Measurements from ENCODE around the gene SKAP1. TPM values are rescaled to one million over a fixed set of nuclear protein-coding genes. Genes with fewer than 3 reads are reported as not detected.
"Not testable (repeated sequence)": the region's sequence is repeated elsewhere in the genome, so short reads cannot be mapped to it uniquely, and the experiment has no call there.

SKAP1 gene
- total RNA-seq, 4 donors from 2014 or later: 1.1 to 12.1 (median 1.8) TPM; not detected in 1

GRCh38 chr17:48453447-48453846, 23.4 kb upstream of the SKAP1 start:
- Histone ChIP-seq H3K27ac (no peak overlapping the region), H3K27me3 (peaks cover 41% of the 10 kb centered on the region), H3K9me3 (peaks cover 0 to 17% (median 0%) of the 10 kb centered on the region in 3 donors), H3K4me1 (peaks cover 0 to 9% (median 0%) of the 10 kb centered on the region in 3 donors), H3K4me3 (no peak overlapping the region), H3K36me3 (no peaks in the 10 kb centered on the region)
- no peak for TF ChIP-seq EP300 (IDR thresholded peaks at IDR 0.05)
- TF ChIP-seq POLR2AphosphoS5 (IDR thresholded peaks at IDR 0.05): no peak
- TF ChIP-seq POLR2A (IDR thresholded peaks at IDR 0.05): no peak
- ATAC-seq: no peak

- 67 to 71% methylated on average over 1 to 2 of the region's 2 CpGs for WGBS, 2 donors (ENCODE audit: low coverage in 1 of 2)
- no peak for ATAC-seq
Observed at GRCh38 chr17:48451489-48451888, 21.5 kb upstream of the SKAP1 start.

GRCh38 chr17:48449335-48449734, 19.3 kb upstream of the SKAP1 start:
- not testable (repeated sequence) for H3K36me3 ChIP-seq, H3K4me3 ChIP-seq, H3K4me1 ChIP-seq, ATAC-seq, H3K9me3 ChIP-seq, H3K27ac ChIP-seq
- peaks cover 27% of the 10 kb centered on the region for H3K27me3 ChIP-seq
- WGBS, 2 donors (ENCODE audit: low coverage in 1 of 2): 92 to 100% methylated on average over 2 to 3 of the region's 3 CpGs

More at GRCh38 chr17:48451489-48451888, 21.5 kb upstream of the SKAP1 start:
- no peak overlapping the region for H3K27ac ChIP-seq
- no peaks in the 10 kb centered on the region for H3K4me1 ChIP-seq
- TF ChIP-seq POLR2A (IDR thresholded peaks at IDR 0.05) (no peak), EP300 (IDR thresholded peaks at IDR 0.05) (no peak), POLR2AphosphoS5 (IDR thresholded peaks at IDR 0.05) (no peak), CTCF (IDR thresholded peaks at IDR 0.05) (no peak)
- H3K27me3 ChIP-seq: peaks cover 35% of the 10 kb centered on the region
- H3K36me3 ChIP-seq: no peaks in the 10 kb centered on the region
- H3K9me3 ChIP-seq: peaks cover 0 to 17% (median 0%) of the 10 kb centered on the region in 3 donors
- H3K4me3 ChIP-seq: no peak overlapping the region

GRCh38 chr17:48445248-48445620, 15.2 kb upstream of the SKAP1 start:
- Histone ChIP-seq H3K27ac (no peak overlapping the region), H3K36me3 (no peaks in the 10 kb centered on the region), H3K9me3 (no peaks in the 10 kb centered on the region), H3K27me3 (peaks cover 25% of the 10 kb centered on the region), H3K4me3 (no peak overlapping the region), H3K4me1 (no peaks in the 10 kb centered on the region)
- no peak for ATAC-seq
- TF ChIP-seq POLR2AphosphoS5 (IDR thresholded peaks at IDR 0.05): no peak
- no peak for TF ChIP-seq POLR2A (IDR thresholded peaks at IDR 0.05)
- TF ChIP-seq EP300 (IDR thresholded peaks at IDR 0.05): no peak
- TF ChIP-seq CTCF (IDR thresholded peaks at IDR 0.05): no peak
- 100% methylated on average over 1 of the region's 7 CpGs; no CpG with 5 or more reads in 1 of the 2 donors for WGBS, 2 donors (ENCODE audit: low coverage in 1 of 2)

GRCh38 chr17:48444516-48445247, 14.7 kb upstream of the SKAP1 start:
- H3K4me3 ChIP-seq: no peak overlapping the region
- TF ChIP-seq CTCF (IDR thresholded peaks at IDR 0.05) (no peak), EP300 (IDR thresholded peaks at IDR 0.05) (no peak), POLR2AphosphoS5 (IDR thresholded peaks at IDR 0.05) (no peak), POLR2A (IDR thresholded peaks at IDR 0.05) (no peak)
- no peaks in the 10 kb centered on the region for H3K36me3 ChIP-seq
- no peaks in the 10 kb centered on the region for H3K4me1 ChIP-seq
- H3K9me3 ChIP-seq: no peaks in the 10 kb centered on the region
- ATAC-seq: no peak
- peaks cover 25% of the 10 kb centered on the region for H3K27me3 ChIP-seq
- 72 to 88% methylated on average over 7 to 14 of the region's 22 CpGs for WGBS, 2 donors (ENCODE audit: low coverage in 1 of 2)
- no peak overlapping the region for H3K27ac ChIP-seq

- no peaks in the 10 kb centered on the region for H3K4me1 ChIP-seq
- no peak for ATAC-seq
- TF ChIP-seq POLR2AphosphoS5 (IDR thresholded peaks at IDR 0.05): no peak
- no peak for TF ChIP-seq CTCF (IDR thresholded peaks at IDR 0.05)
- no peak for TF ChIP-seq EP300 (IDR thresholded peaks at IDR 0.05)
- no peak for TF ChIP-seq POLR2A (IDR thresholded peaks at IDR 0.05)
- H3K36me3 ChIP-seq: no peaks in the 10 kb centered on the region
- peaks cover 25% of the 10 kb centered on the region for H3K27me3 ChIP-seq
- no peaks in the 10 kb centered on the region for H3K9me3 ChIP-seq
- H3K27ac ChIP-seq: no peak overlapping the region
- WGBS, 2 donors (ENCODE audit: low coverage in 1 of 2): 94 to 96% methylated on average over 5 of the region's 5 CpGs
- H3K4me3 ChIP-seq: no peak overlapping the region
Observed at GRCh38 chr17:48443712-48444111, 13.7 kb upstream of the SKAP1 start.

All from gastroesophageal sphincter (tissue), 4 donors.